ENCODE results near the gene LAPTM5. TPM values are rescaled to one million over a fixed set of nuclear protein-coding genes. Genes with fewer than 3 reads are reported as not detected.

Gene LAPTM5
- polyA plus RNA-seq, 1 donor: 13.9 TPM

DNA sequence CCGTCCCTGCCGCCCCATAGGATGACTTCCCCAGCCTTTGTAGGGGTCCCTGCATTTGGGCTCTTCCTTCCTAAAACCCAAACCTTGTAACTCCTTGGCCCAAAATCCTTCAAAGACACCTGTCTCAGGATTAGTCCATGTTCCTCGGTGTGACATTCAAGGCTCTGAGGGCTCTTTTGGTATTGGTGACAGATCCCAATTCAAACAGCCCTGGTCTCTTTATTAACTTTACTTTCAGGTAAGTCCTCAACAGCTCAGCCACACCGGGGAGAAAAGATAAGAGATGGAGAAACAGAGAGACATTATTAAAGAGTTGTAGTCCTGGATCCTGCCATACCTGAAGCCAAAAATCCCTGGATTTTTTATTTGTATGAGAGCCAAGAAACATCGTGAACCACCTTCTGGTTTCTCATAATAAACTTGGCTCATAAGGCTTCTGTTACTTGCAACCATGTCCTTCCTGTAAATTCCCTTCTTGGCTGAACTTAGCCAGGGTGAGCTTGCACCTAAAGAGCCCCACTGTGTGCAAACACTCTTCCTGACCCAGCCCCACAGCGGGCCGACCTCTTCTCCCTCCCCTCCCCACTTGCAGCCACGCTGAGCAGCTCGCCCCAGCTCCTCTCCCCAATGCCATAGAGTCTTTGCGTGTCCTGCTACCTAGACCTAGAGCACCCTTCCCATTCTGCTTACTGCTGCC lies 26.3 kb downstream of the LAPTM5 start:
- DNase-seq (ENCODE audit: low read depth): no peak

DNA sequence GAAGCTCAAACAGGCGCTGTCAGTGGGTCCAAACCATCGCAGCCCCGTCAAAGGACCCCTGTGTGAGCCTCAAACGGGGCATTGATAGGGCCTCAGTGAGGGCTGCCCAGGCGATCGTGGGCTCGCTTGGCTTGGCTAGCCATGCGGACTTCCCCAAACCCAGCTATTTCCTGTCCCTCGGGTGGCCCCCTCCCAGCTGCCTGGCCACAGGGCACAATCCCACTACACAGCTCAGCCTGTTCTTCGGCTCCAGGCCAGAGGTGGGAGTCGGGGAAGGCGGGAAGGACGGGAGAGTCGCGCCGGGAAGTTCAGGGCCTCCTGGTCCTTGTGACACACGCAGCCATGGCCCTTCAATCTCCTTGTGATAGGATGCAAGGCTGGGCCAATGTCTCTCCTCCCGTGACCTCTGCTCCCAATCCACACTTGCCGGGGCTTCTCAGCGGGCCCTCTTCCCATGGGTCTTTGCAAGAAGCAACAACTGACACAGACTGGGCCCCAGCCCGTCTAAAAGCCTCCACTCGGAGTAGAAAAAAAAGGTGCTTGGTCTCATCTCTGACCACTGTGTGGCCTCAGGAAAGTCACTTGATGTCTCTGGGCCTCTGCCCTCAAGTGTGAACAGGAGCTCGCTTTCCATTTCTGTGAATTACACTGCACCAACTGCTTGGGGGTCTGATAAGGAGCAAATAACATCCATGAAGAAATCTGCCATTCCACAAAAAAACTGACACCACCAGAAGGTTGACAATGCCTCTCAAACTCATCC lies 27.0 kb downstream of the LAPTM5 start:
- no peak for DNase-seq (ENCODE audit: low read depth)

DNA sequence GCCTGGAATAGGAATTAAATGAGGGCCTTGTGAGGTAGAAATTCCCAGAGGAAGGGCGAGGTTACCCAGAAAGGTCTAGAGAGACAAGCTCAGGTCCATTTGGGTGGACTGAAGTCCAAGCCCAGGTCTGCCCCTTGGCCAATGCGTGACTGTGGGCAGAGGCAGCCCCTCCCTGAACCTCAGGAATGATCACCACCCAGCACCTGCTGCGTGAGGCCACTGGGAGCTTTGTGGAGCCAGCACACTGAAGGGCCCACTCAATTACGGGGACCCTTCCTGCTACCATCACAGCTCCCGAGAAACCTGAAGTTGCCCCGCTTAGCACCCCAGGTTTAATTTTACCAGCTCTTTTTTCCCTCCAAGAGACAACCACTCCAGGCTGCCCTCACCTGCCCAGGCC lies 27.7 kb downstream of the LAPTM5 start:
- no peak for DNase-seq (ENCODE audit: low read depth)

DNA sequence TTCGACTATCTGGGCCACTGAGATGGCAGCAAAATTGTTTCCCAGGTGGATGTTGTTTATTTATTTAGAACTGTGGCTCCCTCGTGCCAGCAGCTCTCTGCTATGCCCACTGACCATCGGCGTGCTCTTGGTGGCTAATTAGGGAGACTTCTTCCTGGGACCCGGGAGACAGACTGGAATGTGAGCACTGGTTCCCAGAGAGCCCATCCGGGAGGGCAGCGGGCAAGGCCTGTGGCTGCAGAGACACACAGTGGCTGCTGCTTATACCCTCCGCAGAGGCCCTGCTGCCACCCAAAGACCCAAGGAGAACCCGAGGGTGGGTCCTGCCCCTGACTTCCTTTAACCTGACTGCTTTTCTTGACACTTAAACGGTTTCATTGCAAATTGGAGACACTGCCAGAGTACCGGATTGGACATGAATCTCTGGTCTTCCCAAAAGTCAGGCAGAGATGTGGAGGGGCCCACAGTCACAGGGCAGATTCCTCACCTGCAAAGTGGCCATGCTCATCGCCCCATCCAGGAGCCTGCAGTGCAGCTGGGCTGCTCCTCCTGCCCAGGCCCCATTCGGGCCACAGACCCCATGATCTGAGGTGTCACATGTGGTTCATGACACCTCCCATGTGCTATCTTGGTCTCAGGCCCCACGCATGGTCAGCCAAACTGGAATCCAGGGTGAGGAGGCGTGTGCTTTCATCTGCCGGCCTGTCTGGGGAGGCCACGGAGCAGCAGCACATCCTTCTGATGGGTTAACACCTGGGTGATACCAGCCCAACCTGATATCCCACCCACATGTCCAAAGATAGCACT lies 28.5 kb downstream of the LAPTM5 start:
- DNase-seq (ENCODE audit: low read depth): no peak

DNA sequence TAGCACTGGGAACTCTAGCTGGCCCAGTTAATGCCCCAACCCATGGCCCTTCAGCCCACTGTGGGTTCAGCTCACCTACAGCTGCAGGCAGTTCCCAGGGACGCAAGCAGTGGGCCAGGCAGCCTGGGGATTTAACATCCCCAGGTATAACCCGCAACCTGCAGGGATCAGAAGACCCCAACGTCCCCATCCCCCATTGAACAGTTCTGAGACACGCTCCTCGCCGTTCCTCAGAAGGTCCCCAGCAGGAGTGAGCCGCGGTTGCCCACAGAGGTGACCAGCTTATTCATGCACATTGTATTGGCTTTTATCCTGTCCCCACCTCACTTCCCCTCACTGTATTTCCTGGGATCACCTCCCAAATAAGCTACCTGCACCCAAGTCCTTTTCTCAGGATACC lies 29.2 kb downstream of the LAPTM5 start:
- DNase-seq (ENCODE audit: low read depth): no peak

DNA sequence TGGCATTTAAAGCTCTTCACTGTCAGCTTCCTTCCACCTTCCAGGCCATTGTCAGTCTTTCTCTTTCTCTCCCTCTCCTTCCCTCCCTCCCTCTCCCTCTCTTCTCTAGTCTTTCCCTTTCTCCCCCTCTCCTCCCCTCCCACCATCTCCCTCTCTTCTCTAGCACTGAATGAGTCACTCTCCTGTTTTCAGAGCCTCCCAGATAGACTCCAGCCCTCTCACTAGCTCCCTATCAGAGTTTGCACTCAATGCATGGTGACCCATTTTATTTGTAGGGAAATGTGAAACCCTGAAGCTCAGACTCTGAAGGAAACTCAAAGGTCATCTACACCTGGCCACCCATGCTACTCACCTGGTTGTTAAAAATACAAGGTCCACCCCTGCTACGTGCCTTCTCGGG lies 29.8 kb downstream of the LAPTM5 start:
- DNase-seq (ENCODE audit: low read depth): no peak

DNA sequence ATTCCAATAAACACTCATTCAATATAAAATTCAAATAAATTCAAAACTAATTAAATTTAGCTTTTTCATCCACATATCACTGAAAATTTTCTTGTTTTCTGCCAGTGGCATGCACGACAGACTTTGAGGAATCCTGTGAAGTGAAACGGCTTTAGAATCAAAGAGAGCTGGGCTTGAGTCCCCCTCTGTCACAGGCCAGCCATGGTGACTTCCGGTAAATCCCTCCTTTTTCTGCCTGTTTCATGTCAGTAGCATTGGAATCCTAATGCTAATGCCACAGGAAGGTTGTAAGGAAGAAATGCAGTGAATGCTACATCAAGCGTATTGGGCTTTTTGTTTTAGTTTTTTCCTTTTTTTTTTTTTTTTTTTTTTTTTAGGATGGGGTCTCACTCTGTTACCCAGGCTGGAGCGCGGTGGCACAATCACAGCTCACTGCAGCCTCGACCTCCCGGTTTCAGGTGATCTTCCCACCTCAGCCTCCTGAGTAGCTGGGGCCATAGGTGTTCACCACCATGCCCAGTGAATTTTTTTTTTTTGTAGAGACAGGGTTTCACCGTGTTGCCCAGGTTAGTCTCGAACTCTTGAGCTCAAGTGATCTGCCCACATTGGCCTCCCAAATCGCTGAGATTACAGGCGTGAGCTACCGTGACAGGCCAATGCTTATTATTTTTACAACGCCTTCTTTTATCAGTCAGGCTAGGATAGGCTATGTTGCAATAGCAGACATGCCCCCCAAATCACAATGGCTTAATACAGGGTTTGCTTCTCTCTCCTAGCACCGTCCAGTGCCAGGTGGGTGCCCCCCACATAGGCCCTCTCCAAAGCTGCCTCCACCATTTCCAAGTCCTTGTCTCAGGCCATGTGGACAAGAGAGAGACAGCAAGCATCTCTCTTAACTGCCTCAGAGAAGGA lies 30.5 kb downstream of the LAPTM5 start:
- DNase-seq (ENCODE audit: low read depth): no peak

DNA sequence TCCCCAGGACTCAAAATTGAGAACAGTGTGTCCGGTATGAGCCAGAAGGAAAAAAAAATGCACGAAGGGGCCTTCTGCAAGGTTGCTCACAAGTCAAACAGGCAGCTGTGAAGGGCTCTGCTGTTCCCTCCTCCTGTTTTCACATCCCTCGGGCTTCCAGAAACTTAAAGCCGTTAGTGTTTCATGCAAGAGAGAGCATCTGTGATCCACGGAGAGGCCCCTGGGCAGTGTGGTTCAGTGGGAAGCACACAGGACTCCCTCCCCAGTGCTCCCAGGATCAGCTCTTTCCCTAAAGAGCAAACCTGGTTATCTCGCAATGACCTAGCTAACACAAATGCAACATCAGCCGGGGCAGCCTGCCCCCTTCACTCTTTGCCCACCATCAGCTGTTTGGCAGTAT lies 31.3 kb downstream of the LAPTM5 start:
- DNase-seq (ENCODE audit: low read depth): no peak

DNA sequence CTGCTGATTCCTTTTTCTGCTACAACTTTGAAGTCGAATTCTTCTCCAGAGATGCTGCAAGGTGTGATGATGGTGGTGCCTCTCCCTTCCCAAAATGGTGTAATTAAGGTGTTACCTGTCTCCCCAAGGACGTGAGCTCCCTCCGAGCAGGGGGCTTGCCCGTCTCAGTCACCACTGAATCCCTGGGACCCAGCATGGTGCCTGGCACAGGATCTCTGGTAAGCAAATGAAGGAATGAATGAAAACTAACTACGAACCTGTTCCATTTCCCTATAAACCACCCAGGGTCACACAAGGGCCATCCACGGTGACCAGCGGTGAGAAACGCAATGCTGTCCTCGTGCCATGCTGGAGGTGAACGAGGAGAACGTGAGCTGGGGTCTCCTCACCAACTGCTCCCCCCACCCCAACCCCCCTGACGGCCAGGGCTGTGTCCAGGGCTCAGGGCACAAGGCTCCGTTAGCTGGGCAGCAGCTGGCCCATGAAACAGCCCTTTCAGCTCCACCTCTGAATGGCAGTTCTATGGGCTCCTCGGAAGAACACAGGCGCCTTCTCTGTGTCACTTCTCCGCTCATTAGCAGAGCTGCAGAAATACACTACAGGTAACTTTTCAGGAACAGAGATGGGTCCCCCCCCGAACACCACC lies 32.0 kb downstream of the LAPTM5 start:
- DNase-seq (ENCODE audit: low read depth): no peak

DNA sequence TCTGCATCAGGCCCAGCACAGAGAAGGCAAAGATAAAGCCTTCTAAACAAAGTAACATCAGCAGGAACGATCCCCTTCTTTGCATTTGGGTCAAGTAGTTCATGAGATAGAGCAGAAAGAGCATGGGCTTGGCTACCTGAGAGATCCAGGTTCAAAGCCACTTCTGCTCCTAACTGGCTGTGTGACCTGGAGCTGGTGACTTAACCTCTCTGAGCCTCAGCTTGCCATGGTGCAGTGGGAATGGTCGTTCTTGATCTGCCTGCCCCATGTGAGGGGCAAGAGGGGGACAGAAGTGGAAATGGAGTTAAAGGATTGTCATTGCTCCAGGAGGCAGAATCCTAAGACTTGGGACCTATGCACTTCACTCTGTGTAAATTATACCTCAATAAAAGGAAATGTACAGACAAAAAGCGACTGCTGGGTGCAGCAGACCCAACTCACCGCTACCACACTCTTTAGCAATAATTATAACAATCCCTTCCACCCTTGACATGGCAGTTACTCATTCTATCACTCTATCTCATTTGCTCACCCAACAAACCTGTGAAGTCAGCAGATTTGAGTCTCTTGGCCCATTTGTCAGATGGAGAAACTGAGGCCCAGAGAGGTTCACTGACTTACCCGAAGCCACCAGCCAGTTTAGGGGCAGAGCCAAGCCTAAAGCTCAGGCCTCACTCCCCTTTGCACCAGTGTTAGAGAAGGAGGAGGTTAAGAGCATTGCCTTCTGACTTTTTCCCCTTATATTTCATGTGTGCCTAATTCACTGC lies 32.7 kb downstream of the LAPTM5 start:
- no peak for DNase-seq (ENCODE audit: low read depth)

DNA sequence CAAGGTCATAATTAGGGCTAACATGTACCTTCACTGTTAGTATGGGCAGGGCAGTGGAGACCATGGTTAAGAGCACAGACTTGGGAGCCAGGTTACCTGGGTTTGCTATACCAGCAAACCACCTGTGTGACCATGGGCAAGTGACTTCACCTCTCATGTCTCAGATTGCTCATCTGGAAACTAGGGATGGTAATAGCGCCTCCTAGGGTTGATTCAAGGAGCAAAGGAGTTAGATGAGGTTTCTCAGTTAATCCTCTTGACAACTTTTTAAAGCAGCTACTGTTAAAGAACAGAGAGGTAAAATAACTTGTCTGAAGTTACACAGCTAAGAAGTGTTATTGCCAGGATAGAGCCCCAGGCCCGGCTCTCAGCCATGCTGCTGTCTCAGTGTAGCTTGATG lies 33.4 kb downstream of the LAPTM5 start:
- no peak for DNase-seq (ENCODE audit: low read depth)

DNA sequence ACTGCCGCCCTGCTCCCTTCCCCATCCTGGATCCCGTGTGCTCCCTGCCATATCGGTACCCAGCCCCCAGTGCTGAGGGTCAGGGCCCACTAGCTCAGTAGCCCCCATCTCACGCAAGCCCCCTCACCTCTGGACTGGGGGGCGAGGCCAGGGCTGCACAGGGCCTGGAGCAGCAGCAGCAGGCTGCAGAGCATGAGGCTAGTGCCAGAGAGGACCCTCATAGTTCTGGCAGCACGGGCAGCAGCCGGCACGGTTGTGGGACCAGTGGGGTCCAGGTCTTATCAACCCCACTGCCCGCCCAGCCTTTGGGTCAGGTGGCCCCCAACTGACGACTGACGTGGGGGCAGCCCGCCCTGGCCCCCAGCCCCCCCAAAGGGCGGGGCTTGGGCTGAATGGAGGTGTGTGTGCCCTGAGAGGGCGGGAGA lies 34.2 kb downstream of the LAPTM5 start, which contains the start of gene MATN1:
TSS of gene MATN1 (minus strand) at position 255 of the 425 bp plus-strand sequence. CDS start at position 221, 34 bp downstream.
- DNase-seq (ENCODE audit: low read depth): no peak

DNA sequence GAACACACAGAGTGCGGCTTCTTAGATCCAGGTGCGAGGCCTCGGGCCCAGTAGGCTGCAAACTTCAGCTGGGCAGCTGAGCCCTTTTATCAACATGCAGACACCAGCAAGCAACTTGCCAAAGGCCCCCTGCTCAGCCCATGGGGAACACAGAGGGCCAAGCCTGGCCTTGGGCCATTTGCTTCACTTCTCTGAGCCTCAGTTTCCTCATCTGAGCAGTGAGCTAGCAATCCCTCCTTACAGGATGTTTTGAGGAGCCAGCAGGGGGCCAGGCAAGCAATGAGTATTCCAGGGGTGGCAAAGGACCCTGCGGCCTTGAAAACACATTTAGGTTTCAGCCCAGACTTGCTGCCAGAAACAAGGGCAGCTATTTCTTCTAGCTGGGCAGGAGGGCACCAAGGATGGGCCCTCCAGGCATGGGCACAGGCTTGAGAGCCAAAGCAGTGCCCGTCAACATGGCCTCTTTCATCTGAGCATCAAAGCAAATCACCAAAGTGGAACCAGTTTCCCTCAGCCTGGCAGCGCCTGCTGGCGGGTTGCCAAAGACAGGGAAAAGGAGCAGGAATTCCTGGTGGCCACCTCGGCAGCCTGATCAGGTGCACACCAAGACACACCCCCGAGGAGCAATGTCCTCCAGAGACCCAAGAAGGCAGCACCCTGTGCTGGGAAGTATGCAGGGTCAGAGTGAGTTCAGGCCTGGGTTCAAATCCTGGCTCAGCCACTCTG lies 35.6 kb downstream of the LAPTM5 start:
- DNase-seq (ENCODE audit: low read depth): no peak

DNA sequence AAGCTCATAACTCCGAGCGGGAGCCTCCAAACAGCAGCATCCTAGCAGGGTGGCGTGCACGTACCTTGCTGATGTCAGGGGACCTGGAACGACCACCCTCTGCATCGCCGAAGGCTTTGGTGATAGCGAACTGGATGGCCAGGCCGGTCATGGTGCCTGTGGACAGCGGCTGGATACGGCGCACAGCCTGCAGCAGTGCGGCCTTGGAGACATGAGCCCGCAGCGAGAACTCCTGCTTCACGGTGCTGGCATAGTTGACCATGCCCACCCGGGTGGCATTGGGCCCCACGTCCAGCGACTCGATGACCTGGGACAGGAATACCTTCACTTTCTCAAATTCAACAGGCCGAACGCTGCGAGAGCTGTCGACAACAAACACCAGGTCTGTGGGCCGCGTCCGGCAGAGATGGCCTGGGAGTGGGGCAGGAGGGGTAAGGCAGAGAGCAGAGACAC lies 36.2 kb downstream of the LAPTM5 start:
- DNase-seq (ENCODE audit: low read depth): no peak

DNA sequence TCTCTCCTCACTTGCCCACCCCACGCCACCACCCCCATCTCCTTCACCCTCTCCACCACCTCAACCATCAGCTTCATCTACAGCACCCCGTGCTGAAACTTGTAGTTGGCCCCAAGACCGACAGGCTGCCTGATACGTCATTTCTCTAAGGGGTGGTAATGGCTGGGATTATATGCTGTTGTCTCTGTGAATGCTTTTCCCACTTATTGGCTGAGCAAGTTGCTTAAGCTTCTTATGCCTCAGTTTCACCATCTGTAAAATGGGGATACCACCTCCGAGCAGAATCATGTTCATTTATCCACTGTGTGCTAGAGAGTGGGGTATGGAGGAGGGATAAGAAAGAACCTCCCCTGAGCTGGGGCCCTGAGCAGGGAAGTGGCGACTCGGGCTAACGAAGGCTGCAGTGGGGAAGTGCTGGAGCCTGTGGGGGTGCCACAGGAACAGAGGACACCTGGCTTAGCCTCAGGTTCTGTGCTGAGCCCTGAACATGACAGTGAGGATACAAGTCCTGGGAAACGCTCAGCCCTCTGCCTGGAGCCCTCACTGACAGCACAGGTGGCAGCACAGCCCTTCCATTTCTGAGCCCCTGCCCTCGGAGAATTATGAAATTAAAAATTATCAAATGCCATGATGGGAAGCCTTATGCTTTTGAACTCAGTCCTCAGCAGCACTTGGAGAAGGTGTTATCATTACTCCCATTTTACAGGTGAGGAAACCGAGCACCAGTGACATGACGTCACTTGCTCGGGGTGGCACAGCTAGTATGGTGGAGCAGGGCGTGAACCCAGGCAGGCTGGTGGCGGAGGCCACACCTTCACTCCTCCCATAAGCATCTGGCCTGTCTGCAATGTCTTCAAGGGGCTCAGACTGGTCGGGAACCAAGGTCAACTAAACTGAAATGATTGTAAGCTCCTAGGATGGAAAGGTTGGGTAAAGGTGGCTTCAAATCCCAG lies 37.0 kb downstream of the LAPTM5 start:
- DNase-seq (ENCODE audit: low read depth): no peak

DNA sequence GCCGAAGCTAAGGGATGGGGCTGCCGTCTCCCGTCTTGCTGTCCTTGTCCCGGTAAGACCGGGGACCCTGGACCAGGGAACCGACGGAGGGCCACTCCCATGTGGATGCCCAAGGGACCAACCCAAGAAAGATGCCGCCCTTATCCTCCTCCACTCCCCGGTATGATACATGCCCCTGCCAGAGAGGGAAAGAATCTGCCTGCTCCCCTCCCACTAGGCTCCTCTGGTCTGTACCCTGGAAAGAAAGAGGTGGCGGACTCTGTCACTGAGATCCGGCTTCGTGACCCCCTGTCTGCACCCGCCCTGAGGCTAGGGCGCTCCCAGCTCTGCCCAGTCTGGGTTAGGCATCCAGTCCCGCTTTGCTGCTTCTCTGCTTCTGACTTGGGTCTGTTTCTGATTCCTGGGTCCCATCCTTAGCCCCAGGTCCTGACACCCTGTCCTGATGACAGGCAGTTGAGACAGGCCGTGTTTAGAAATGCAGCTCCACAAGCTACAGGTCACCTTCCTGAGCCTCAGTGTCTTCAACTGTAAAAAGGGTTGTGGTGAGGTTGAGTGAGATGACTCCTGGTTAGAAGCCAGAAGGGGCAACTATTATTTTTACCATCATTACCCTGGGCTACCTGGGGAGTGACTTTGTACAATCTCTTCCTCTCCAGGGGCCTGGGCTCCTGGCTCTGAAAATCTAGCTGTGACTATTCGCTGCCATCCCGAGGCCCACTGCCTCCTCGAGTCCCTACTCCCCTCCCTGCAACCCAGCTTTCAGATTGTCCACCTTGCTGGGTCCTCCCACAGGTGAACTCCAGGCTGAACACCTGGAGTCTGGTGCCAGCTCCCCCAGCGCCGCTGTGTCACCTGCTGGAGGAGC lies 37.9 kb downstream of the LAPTM5 start:
- DNase-seq (ENCODE audit: low read depth): no peak

Data from forelimb muscle (tissue), 1 donor.